Renal pelvis (tissue), 4 donors: ENCODE measurements around the gene ARL3. TPM values are rescaled to one million over a fixed set of nuclear protein-coding genes. Genes with fewer than 3 reads are reported as not detected.

ENCODE experiments used
- DNase-seq: peaks from one replicate; pipeline ENCODE4 v3.0.0-alpha.2; 2013
- polyA plus RNA-seq, 3 donors: library from polyadenylated mRNA; unstranded; fragments of 120-200 nt; gene quantifications; one replicate each; pipeline ENCODE4 v1.2.1, GENCODE V29; 2013; ENCODE audit not compliant: insufficient read length in 3 of 3

Gene ARL3
- polyA plus RNA-seq, 3 donors: 30.5 to 31.3 (median 30.9) TPM

DNA sequence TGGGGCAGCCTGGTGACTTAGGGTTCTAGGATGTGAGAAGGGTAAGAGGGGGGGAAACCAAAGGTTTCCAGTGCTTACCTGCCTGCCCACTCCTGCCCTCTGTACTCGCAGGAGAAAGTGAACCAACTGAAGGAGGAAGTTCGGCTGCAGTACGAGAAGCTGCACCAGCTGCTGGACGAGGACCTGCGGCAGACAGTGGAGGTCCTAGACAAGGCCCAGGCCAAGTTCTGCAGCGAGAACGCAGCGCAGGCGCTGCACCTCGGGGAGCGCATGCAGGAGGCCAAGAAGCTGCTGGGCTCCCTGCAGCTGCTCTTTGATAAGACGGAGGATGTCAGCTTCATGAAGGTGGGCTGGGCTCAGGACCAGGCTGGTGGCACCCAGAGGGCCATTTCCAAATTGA is 59.2 kb downstream of the ARL3 start:
- no peak for DNase-seq

DNA sequence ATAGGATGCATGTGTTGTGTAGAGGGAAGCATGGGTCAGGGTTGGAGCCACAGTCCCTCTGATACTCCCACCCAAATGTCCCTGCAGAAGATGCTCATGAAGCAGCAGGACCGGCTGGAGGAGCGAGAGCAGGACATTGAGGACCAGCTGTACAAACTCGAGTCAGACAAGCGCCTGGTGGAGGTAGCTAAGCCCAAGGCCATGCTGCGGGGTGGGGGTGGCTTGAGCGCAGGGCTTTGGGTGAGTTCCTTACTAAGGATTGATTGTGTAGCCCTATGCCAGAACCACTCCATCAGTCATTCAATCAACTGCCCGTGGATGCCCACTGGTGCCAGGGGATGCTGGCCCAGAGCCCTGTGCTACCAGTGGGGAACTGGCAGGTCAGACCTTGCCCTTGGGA is 59.6 kb downstream of the ARL3 start:
- no peak for DNase-seq

DNA sequence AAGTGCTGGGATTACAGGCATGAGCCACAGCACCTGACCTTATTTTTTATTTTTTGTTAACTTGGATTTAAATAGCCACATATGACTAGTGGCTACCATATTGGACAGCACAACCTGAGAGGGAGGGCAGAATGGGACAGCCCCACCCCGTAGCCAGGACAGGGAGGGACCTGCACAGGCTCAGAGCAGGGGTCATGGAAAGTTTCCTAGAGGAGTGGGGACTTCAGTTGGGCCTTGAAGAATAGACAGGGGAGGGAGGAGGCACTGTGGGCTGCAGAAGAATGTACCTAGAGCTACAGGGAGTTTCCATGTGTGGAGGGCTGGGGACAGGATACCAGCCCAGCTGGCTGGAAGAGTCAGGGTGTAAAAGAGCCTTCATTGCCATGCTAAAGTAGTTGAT is 61.1 kb downstream of the ARL3 start:
- DNase-seq: no peak

DNA sequence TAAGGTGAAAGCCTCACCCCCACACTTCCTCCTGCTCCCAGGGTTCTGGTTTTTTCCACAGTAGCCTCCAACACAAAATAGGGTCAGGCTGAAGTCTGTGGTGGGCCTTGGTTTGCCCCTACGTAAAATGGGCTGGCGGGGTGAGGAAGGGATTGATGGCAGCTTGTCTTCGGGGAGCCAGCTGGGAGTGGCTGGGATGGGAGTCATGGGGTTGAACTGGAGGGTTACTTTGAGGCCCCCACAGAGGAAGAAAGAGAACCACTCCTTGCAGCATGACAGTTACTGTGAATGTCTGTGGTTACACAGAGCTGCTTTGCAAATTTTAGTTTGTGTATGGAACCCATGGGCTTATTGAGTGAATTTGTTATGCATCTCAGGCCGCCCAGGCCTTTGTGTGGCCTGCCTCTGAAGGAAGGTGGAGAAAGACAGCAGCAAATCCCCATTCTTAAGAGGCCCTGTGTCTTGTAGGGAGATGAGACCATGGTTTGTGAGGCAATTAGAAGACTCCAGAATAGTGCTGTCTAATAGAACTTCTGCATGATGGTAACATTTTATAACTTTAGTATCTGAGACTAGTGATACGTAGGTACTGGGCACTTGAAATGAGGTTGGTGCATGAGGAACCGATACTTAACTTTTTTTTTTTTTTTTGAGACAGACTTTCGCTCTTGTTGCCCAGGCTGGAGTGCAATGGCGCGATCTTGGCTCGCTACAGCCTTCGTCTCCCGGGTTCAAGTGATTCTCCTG is 61.9 kb downstream of the ARL3 start:
- no peak for DNase-seq

DNA sequence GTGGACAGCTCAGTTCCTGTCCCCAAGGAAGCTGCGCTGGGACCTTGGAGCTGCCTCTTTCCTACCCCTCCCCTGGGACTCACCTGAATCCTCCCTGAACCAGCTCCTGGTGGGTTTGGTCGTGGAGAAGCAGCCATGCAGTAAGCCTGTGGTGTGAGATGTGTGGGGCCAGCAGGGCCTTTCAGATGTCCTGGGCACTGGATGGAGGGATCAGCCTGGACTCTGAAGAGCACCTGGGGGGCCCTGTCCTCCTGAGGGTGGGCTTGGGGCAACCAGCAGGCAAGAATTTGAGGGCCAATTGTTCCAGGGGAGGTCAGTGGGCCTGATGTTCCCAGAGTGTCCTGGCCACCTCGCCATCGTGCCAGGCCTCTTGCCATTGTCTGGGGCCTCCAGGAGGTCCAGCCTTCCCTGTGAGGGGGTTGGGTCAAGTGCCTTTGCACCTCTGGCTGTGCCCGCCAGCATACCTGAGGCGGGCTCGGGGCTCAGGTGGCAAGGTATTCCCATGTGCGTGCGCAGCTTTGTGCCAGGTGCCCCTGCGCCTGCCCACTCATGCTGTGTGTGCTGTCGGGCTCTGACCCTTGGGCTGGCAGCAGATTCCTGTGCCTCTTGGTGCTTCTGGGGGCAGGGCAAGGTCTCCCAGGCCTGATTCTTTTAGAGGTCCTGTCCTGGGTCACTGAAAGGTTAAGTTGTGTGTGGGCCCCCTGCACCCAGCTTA is 62.6 kb downstream of the ARL3 start:
- DNase-seq: no peak

DNA sequence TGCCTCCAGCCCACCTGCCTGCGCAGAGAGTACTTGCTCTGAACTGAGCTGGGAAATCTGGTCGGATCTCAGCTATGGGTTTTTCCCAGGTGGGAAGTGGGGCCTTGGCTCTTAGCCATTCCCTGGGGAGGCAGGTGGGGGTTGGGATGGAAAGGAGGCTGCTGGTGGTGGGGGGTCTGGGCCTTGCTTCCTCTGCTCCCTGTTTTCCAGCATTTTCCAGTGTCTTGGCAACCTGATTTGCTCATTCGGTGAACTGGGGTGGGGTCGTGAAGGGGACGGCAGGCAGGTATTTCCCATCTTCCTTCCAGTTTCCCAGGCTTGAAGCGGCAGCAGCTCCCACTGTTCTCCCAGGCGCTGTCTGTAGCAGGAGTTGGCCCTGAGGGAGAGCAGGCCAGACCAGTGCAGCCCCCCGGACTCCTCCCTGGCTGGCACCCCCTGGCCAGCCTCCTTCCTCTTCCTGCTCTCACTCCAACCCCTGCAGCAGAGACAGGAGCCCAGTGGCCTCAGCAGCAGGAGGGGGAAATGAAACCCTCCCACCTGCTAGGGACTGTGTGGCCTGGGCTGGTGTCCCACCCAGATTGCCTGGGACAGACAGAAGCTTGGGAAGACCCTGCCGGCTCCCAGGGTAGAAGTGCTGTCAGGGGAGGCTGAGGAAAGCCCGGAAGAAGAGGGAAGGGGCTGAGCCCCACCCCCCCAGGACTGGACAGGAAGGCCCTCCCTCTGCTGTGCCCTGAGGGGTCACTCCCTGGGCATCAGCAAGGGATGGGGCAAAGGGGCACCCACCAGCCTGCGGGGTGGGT is 63.3 kb downstream of the ARL3 start:
- DNase-seq: no peak

DNA sequence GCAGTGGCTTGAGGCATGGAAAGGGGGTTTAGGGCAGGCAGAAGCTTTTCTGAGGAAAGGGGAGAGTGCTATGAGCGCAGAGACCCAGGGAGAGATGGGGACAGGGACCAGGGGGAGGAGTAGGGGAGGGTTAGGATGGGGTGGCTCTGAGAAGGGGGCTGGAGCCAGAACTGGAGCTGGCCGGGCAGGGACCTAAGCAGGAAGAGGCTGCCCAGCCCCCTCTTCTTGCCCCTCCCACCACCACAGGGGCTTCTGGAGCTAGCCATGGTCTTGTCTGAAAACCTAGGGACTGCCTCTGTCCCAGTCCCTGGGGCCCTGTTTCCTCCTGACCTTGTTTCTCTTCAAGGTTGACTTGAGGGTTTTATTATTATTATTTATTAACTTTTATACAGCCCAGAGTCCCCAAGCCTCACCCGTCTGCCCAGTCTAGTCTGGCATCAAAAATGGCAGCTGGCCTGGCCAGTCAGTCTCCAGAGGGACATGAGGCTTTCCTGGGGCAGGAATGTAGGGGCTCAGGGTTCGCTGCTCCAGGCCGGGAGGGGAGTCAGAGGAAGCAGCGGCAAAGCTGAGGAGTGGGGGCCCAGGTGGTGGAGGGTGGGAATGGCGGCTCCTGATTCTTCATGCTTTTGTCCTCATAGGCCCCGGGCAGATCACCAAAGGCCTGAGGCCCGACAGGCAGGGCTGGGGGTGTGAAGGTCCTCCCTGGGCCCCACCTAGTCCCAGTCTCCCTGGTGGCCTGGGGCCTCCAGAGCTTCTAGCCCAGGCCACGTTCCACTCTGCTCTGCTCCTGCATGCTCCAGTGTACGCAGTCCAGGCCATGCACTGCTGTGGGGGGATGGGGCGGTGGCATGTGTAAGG is 64.2 kb downstream of the ARL3 start:
- DNase-seq: no peak

DNA sequence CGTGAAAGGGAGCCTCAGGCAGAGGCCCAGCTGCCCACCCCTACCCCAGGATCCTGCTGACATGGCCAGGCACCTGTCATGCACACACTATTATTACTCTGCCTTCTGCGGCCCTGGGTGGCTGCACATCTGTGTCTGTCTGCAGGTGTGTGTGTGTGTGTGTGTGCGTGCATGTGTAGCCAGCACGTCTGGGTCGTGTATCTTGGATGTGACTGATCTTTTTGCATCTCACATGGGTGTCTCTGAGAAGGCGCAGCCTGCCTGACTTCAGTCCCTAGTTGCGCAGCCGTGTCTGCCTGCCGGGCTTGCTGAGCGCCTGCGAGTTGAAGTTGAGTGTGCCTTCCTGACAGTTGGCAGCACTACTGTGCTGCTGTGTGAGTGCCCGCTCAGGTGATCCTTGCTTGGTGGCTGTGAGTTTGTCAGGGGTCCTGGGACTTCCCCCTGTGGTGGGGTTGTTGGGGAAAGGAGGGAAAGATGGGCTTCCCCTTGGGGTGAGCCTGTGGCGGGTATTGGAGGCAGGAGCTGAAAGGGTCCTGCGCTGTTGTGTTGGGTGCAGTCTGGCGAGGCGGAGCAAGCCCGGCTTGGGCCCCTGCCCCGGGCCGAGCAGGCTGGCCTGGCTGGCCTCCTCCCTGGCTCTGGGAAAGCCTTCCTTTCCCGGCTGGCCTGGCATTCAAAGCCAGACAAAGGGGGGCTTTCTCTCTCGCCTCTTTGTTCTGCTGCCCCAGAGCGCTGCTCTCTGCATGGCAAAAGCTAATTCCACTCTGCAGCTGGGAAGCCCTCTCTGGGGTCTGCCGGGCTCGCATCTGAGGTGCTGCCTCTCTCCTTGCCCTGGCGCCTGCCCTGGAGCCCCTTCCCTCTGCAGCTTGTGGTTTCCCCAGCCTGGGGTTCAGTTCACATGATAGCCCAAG is 65.1 kb downstream of the ARL3 start:
- DNase-seq: no peak

DNA sequence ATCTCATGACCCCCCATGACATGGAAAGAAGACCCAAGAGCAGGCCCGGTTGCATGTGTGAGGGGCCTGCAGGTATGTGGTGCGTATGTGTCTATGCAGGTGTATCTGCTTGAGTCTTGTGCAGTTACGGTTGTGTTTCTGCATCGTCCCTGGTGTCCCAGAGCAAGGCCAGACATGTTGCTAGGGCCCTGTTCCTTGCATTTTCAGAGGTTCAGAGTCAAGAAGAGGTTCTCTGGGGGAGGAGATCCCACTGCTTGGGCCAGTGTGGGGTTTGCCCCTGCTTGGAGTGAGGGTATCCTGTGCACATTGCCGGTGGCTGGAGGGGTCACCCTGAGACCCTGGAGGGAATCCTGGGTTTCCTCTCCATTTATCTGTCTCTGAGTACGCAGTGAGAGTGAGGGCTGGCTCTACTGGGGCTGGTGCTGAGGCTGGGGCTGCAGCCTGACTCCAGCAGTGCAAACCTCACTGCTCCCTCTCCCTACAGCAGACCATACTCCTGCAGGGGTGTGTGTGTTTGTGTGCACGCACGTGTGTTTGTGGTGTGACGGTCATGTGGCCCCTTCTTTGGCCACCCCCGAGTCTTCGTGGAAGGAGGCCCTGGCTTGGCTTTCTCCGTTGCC is 65.8 kb downstream of the ARL3 start:
- no peak for DNase-seq

DNA sequence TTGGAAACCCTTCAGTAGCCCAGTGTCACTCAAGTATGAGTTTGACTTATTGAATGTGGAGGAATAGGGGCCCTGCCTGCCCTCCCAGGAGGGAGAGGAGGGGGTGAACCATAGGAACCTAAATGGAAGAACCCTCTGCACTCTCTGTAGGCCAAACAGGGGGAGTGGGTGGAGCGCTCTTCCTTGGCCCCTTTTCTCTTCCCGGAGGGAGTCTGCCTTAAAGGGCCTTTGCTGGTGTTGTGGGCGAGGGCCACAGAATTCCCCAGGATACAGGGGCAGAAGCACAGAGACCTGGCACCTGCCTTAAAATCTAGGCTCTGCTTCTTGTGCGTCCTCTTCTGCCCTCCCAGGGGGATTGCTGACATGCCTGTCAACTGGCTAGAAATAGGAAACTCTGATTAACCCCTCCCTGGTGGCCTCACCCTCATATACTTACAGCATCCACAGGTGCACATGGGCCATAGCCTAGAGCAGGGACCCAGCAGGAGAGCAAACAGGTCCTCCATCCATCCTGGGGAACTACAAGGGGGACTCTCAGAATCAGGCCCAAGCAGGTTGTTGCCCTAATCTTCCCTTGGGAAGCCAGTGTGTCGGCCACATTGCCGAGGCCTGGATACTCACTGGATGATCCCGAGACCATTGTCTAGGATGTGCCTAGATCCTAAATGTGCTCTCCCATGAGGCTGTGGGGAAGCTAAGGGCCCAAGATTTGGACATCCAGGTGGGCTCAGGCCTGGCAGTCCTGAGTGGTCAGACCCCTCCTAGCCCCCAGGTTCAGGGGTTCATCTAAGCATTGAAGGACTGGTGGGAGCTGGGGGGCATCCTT is 66.5 kb downstream of the ARL3 start:
- no peak for DNase-seq

DNA sequence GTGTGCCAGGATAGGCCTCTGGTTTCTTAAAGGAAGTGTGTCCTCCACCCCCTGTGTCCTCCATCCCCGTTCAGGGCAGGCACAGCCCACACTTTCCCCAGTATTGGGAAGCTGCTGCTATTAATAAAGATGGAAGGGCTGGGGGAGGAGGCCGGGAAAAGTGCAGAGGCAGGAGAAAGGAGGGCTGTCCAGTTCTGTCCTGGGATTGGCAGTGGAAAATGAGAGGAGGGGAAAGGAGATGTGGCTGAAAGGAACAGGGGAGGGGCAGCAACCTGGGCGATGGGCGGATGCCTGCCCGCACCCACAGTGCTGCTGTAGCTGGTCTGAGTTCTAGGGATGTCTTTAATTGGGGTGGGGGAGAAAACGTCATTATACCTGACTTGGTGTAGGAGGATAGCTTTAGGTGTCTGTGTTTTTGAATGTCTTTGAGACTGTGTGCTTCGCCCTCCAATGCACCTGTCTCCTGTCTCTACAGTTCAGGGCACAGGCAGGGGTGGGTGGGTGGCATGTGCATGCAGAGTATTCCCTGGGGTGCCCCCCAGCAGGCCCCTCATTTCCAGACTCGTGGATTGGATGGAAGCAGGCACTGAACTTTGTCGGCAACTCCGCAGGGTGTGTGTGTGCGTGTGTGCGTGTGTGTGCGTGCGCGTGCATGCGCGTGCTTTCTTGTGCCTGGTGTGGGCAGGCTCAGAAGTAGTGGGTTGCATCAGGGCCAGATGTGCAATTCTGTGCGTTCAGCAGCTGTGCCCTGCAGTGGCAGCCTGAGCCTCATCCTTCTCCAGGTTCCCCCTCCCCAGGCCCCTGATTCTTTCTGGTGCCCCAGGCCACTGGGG is 67.4 kb downstream of the ARL3 start:
- DNase-seq: no peak

DNA sequence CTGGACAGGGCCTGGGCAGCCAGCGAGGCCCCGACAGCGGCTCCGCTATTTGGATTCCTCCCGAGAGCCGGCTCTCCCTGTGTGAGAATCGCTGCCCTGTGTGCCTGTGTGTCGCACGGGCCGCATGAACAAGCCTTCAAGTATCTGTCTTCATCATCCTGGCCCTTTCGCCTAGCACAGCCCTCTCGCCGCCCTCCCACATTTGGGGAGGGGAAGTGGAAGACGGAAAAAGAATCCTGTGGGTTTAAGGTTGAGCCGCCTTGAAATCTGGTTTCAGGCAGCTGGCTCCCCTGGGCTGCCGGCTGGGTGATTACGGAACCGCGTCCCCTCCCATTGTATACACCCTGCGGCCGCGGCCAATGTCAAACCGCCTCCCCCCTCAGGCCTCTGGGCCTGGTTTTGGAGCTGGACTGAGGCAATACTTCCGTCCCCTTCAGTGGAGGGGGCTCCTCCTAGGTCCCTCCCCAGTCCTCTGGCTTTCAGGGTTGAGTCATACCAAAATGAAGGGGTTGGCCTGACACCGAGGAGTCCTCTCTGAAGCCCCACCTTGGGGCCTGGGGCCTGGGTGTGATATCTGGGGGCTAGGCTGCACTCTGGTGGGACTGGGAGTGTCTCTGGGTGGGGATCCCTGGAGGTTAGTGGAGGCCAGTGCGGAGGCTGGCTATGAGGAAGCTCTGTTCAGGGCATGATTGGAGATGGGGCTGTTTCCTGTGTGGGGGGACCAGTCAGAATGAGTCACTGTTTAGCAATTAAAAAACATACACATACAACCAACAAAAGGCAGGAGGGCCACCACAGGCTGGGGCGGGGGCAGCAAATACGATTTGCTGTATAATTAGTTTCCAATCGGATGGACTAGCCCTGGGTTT is 68.2 kb downstream of the ARL3 start:
- DNase-seq: no peak

DNA sequence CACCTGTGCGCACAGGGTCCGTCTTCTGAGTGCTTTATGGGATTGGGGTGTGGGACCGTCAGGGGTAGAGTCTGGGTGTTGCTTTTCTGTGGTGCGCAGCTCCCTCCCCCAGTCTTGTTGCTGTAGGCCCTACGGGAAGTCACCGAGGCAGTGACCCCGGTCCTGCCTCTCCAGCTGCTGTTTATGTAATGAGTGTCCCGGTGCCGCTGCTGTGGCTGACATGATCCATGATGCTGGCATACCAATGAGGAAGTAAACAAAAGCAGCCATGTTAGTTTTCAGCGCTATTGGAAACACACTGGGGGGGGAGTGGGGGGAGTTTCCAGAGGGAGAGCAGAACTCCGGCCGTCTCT is 68.8 kb downstream of the ARL3 start:
- peak; percentile 79 for DNase-seq

DNA sequence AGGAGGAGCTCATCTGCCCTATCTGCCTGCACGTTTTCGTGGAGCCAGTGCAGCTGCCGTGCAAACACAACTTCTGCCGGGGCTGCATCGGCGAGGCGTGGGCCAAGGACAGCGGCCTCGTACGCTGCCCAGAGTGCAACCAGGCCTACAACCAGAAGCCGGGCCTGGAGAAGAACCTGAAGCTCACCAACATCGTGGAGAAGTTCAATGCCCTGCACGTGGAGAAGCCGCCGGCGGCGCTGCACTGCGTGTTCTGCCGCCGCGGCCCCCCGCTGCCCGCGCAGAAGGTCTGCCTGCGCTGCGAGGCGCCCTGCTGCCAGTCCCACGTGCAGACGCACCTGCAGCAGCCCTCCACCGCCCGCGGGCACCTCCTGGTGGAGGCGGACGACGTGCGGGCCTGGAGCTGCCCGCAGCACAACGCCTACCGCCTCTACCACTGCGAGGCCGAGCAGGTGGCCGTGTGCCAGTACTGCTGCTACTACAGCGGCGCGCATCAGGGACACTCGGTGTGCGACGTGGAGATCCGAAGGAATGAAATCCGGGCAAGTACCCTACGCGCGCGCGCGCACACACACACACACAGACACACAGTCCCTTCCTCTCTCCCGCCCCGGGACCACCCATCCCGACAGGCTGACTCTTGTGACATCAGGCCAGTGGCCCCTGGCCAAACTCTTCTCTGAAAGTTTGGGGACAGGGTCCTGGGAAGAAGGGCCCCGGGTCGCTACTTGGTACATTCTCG is 69.4 kb downstream of the ARL3 start:
- DNase-seq: no peak

DNA sequence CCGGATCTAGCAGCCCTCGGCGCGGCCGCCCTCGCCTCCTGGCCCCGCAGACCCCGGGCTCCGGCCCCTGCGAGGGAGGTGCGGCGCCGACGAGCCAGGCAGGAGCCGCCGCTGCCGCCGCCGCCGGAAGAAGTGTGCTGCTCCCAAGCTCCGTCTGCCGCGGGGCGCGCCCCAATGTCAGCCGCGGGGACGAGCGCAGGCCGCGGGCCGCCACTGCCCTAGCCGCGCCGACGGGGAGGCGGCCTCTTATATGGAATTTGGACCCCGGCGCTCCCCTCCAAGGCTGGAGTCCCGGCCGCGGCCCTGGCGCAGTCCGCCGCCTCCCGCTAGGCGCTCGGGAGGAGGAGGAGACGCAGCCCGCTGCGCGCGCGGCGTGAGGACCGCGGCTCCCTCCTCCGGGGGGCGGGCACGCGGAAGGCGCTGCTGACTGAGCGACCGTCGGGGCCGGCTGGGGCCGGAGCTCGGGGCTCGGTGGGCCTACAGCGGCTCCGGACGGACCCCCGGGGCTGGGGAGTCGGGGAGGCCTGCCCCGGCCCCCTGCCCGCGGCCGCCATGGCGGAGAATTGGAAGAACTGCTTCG is 70.0 kb downstream of the ARL3 start, which contains the start of gene TRIM8:
Gene TRIM8 (plus strand): TSS at position 414 of the 580 bp plus-strand sequence. CDS start 139 bp downstream, at position 553.
- DNase-seq: no peak
